Right ventricle myocardium superior (tissue), 1 donor: Measurements from ENCODE around the gene GTF3C1. TPM values are rescaled to one million over a fixed set of nuclear protein-coding genes. Genes with fewer than 3 reads are reported as not detected.
A peak's percentile ranks its signal among the peaks of the same experiment; 100 is the strongest.

ENCODE experiments used
- ATAC-seq: fragments of 200-7000 bp; cut with Tn5 transposase; one replicate; pipeline ENCODE4 v1.9.1; 2020; ENCODE audit warnings: mild to moderate bottlenecking; ENCODE audit not compliant: poor library complexity
- DNase-seq: peaks from one replicate; pipeline ENCODE4 v3.0.0-alpha.2; 2020
- intact Hi-C: fragments of 100-400 bp; cut with DNase I; formaldehyde crosslinking; loops from one replicate; pipeline ENCODE4 v1.11.2; 2022
- total RNA-seq: library from RNA; stranded (reverse); fragmentation: NEBNext Ultra II Directional; extraction: Animal tissue kit (Norgen Biotek cat#: 25700); gene quantifications from one replicate; pipeline ENCODE4 v1.2.1, GENCODE V29; 2021
- donor health status: DM: no; HTN: yes; CAD: no; lungs with severe emphysema.

The GTF3C1 gene
- total RNA-seq, 1 donor from 2014 or later = 45.2 TPM

DNA sequence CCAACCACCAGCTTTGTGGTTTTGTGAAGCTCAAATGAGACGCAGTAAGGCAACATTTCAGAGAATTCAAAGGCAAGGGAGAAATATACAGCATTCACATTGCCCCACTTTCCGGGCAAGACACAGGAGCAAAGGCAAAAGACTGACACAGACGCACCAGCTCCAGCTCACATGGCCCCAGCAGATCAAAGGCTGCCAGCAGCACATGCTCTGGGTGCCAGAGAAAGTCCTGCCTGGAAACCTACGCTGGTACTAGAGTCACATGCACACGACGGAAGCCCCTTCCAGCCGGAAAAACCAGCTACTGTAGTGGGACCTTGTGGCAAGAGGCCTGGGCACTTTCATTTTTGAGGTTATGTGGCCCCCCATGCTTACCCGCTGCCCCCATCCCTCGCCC is 50.1 kb downstream of the GTF3C1 start:
- DNase-seq (no peak), ATAC-seq (peak; percentile 86)
- intact Hi-C loops = loop anchor here (10.0 kb wide), 1 partner anchor 55 kb away; the partner anchor contains the start of gene KATNIP

DNA sequence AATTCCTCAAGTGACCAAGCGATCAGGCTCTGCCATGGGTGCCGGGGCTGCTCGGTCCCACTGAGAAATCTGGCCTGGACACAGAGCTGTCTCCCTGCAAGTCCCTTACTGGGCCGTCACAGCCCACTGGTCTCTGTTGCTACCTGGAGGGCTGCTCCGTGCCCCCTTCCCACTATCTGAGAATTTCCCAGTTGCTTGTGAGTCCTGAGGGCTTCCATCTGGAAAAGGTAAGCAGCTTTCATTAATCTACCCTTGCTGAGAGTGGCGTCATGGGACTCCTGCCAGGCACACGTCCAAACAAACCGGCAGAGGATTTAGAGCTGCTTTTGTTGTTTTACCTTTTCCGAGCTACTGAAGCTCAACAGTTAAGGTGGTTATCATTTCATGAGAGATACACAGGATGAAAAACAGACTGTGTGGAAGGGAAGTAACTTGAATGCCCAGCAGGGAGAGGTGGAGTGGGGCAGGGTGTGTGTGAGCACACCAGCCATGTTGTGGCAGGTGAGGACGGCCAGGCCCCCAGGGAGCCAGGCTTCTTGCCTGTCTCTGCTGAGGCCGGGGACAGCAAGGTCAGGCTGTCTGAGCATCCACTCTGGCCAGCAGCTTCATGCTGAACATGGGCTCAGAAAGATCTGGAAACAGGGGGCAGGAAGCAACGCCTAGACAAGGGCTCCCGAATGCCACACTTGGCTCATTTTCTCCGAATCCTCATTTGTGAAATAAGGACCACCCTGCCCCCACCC is 50.6 kb downstream of the GTF3C1 start:
- DNase-seq = no peak

DNA sequence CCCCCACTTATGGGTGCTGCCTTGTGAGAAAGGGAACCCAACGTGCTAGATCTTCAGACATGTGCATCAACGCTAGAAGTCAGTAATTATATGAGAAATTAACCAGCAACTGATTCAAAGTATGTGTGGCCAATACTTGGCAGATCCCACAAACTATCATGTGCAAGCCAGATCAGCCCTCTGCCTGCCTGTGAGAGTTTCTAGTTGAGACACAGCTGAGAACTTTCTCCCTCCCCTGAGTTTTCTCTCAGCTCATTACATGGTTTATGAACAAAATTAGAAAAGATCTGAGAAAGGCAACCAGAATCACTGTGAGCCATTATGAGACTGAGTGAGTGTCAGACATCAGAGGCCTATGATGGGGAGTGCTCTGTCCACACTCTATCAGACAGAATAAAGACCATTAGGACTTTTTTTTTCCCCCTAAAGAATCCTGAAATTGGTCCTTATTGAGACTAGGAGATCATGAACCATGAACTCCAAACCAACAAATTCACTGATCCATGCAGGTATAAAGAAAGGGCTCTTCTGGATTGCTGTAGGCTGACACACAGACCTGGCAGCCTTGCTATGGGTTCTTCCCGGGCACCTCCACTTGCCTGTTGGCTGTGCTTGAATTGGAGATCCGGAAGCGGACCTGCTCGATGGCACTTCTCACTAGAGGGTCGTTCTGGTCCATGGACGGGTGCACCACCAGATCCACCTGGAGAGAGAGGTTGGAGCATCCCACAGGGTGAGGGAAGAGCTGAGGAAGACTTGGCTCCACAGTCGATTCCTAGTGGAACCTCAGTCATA is 51.5 kb downstream of the GTF3C1 start:
- DNase-seq = no peak
- ATAC-seq = no peak
- intact Hi-C loops = loop anchor here (10.0 kb wide), 1 partner anchor 57 kb away; the partner anchor contains the start of gene KATNIP

More for the DNA sequence above, 50.6 kb downstream of the GTF3C1 start:
- intact Hi-C loops = loop anchor here (10.0 kb wide), 1 partner anchor 56 kb away; the partner anchor contains the start of gene KATNIP
- peak; percentile 50 for ATAC-seq

DNA sequence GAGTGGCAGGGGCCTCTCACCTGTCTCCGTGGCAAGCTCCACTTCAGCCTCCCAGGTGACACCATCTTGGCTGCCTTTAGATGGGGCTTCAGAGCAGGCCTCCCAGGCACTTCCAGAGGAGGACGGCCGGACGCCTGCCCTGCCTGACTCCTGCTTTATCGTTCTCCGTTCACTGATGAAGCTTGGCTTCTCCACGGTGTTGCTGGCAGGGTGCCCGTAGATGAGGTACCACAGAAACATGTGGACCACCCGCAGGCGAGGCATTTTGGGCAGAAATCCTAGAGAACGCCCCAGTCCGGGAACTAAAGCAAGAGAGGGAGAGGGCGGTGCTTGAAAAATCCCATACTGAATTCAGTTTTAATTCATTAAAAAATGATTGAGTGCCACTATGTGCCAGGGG is 54.5 kb downstream of the GTF3C1 start:
- peak; percentile 60 for DNase-seq

DNA sequence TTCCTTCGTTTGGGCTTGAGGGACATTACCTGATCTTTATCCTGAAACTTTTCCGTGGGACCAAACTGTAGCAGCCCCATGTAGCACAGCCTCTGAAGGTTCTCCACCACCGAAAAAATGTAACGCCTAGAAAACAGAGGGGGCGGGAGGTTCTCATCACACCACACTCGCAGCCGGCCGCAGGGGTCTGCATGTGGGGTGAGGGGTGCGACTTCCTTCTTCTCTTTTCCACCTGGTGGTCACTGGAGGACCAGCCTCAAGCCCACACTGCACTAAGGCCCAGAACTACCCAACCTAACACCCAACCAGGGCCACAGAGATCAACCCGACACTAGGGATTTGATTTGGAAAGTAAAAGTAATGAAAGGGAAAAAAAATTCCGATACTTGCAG is 57.1 kb downstream of the GTF3C1 start:
- intact Hi-C loops = loop anchor here (10.0 kb wide), 1 partner anchor 62 kb away; the partner anchor contains the start of gene KATNIP
- ATAC-seq (no peak), DNase-seq (no peak)

More for the DNA sequence above, 54.5 kb downstream of the GTF3C1 start:
- no peak for ATAC-seq
- intact Hi-C loops = loop anchor here (10.0 kb wide), 1 partner anchor 60 kb away; the partner anchor contains the start of gene KATNIP

DNA sequence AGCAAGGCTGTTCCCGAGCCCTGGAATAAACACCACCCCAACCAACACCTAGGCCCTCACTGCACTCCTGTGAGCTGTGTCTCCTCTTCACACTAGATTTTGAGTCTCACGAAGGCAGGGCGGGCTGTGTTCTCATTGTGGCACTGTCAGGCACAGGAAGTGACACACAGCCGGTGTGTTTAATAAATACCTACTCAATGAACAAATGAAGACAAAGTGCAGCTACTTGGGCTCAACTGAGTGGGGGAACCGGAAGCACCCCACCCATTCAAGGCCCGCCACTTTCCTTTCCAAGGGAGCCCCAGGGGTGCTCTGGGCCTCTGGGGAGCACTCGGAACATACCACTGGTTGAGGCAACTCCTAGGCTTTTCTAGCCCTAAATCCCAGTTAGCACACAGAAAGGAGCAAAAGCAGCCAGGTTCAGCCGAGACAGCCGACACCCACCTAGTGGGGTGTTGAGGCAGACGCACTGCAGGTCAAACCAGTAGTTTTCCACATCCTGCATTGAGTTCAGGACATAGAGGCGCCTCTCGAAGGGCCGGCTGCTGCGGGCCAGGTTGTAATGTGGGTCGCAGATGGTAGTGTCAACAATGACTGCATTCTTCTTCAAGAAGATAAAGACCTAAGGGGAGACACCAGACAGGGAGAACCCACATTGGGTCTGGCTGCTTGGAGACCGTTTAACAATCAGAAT is 57.7 kb downstream of the GTF3C1 start:
- ATAC-seq = no peak
- DNase-seq = no peak
- intact Hi-C loops = loop anchor here (10.0 kb wide), 1 partner anchor 63 kb away; the partner anchor contains the start of gene KATNIP

DNA sequence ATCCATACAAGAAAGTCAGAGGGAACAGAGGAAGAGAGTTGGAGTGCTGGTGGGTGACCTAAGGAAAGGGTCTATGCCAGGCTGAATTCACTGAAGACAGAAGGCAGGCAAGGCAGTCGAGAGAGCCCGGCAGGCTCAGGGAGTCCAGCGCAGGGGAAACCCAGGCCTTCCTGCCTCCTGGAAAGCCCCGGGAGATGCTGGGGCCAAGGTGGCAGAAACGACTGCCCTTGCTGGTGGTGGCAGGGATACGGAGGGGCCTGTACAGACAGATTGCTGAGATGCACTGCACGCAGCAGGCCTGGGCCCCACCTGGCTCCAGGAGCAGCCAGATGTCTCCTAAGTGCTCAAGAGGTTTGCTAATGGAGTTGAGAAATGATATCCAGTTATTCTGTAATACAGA is 59.8 kb downstream of the GTF3C1 start:
- intact Hi-C loops = loop anchor here (10.0 kb wide), 1 partner anchor 65 kb away; the partner anchor contains the start of gene KATNIP
- no peak for ATAC-seq

DNA sequence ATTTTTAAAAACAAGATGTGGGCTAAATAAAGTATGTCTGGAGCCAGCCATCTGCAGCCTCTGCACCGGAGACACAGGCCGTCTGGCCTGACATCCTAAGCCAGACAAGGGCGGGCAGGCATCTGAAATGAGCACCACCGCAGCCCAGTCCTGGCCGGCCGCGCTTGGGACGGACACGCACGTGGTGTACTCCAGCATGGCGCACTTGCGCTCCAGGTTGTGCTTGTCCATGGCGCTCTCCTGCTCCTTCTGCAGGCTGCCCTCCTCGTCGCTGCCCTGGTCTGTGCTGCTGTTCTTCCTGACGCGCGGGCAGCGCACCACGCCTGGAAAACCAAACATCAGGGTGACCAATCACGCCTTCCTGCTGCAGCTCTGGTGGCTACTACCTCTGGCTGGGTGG is 60.3 kb downstream of the GTF3C1 start:
- no peak for ATAC-seq
- no peak for DNase-seq
- intact Hi-C loops = no loop called here

More for the DNA sequence above, 59.8 kb downstream of the GTF3C1 start:
- DNase-seq = no peak

DNA sequence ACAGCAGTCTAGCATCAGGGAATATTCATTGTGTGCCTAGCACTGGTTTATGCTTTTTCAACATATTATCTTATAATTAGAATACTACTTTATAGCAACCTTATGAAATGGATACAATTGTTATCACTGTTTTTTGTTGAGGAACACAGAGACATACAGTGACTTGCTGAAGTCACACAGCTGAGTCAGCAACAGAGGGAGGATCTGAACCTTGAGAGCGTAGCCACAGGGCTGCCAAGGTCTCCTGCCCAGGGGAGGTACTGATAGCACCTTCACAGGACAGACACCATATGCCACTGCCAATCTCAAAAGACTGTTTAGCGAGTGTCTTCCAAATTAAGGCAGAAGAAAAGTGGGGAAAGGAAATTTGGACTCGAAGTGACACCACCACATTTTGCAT is 63.0 kb downstream of the GTF3C1 start:
- no peak for ATAC-seq
- DNase-seq = no peak
- intact Hi-C loops = no loop called here

DNA sequence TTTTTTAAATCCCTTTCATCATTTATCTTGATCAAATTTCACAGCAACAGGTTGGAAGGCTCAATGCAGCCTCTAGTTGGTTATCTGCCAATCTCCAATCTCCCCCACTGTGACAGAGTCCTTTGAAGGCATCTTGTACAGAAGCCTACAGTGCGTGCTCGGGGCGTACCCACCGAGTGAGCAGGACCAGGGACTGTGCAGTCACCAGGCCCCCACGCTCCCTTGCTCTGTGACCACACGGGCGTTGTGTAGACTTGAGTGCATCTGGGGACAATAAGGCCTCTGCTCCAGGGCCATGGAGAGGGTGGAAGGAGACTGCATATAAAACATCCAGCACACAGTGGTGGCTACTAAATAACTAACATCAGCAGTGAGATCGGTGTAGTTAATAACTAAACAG is 63.4 kb downstream of the GTF3C1 start:
- intact Hi-C loops = no loop called here
- ATAC-seq (no peak), DNase-seq (no peak)

DNA sequence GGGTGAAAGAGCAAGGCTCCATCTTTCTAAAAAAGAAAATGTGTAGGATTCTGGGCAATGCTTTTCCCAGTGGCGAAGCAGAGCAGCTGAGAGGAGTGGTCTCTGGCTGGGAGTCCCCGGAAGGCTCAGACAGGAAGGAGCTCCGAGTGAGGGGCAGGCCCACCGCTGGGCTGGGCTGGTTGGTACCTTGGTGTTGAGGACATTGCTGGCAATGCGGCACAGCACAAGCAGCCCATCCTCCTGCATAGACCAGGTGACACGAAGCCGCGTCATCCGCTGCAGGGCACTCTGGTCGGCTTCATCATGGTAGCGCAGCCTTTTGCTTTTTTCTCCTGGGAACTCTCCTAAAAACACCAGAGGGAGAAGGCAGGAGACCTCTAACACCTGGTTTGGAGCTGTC is 63.9 kb downstream of the GTF3C1 start:
- DNase-seq (no peak), ATAC-seq (no peak)
- intact Hi-C loops = no loop called here

DNA sequence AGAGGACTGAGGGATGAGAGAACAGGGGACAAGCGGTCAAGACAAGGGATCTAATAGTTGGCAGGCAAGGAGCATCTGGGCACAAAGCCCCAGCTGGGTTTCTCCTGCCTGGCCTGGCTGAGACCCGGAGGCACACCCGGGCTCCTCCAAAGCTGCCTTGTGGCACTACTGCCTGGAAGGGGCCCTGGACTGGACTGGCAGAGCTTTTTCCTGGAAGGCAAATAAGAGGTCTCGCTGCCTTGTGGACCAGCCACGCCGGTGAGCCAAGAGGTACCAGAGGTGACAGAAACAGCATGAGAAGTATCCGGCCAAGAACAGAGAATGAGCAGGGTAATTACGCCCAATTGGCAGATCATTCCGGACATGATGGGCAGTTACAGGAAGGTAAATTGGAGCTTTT is 64.6 kb downstream of the GTF3C1 start:
- ATAC-seq (no peak), DNase-seq (no peak)
- intact Hi-C loops = no loop called here

DNA sequence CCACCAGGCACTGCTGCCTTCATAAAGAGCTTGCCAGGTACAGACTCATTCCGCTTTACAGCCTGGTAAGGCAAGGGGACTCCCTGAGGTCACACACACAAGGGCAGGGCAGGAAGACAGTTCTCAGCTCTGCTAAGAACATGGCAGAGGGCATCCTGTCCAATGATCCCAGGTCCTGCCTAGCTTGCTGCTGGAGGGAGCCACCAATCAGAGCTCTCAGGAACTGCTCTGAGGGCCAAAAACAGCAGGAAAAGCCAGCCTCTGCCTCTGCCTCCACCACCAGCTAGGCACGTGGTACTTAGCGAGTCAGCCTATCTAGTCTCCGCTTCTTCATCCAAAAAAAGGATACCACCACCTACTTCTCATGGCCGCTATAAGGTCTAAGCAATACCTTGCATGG is 66.1 kb downstream of the GTF3C1 start:
- intact Hi-C loops = no loop called here
- ATAC-seq = no peak
- no peak for DNase-seq

DNA sequence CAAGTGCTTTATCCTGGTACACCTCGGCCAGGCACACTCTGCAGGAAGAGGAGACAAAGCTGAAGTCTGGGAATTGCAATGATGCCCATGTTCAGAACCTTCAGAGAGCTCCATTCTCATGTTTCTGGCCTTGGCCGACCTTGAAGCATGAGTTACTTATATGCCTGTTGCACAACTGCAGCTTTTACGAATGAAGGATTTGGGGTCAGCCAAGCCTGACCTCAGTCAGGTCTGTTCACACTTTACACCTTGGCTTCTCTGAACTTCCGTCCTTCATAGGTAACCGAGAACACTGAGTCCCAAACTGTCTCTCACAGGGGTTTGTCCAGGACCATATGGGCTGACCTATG is 66.7 kb downstream of the GTF3C1 start:
- DNase-seq (no peak), ATAC-seq (no peak)
- intact Hi-C loops = no loop called here

DNA sequence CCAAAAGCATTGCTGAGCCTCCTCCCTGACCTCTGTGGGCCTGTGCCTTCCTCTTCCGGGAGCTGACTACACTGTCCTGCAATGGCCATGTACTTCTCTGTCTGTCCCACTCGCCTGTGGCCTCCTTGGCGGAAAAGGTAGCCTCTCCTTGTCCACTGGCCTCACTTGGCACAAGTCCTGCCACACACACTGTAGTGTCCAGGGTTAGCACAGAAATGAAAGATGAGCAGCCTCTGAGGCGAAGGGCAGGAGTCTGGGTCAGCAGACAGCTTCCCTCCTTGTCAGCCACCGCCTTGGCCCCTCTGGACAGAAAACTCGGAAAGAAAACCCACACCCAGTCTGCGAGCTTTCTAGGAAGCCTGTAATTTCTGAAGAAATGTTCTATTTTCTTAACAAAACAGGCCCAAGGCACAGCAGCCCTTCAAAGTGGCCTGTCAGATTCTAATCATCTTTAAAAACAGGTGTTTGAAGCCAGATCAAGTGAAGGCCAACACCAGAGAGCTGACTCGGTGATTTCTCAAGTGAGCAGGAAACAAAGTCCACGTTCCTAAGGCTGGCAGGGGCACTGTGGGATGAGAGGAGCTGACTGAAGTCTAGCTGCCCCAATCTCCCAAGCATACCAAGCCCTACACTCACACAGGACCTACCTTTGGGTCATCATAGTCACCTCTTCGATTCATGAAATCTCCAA is 67.2 kb downstream of the GTF3C1 start:
- intact Hi-C loops = no loop called here
- no peak for DNase-seq
- no peak for ATAC-seq

DNA sequence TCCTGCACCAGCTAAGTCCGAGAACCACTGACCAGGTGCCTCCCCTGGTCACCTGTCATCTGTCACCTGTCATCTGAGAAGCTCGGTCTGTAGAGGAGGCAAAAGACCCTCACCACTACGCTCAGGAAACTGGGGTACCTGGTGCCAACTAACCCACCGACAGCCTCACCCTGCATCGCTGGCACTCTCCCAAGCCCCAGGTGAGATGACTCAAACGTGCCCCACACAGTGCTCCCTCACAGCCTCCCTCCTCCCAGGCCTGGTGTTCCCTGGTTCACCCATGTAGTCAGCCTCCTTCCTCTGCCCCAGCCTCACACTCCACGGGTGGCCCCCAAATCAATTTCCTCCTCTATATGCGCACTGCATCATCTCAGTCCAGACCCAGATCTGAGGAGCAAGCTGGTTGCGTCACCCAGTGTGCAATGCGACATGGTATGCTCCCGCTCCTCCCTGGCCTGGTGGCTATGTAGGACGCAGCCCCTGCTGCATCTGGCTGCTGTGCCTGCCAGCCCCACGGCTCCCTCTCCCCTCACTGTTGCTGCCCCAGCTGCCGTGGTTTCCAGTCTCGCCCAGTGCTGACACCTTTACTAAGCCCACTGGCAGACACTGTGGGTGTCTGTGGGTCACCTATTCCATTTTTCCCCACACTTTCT is 68.3 kb downstream of the GTF3C1 start:
- DNase-seq = no peak
- intact Hi-C loops = no loop called here
- ATAC-seq = no peak

DNA sequence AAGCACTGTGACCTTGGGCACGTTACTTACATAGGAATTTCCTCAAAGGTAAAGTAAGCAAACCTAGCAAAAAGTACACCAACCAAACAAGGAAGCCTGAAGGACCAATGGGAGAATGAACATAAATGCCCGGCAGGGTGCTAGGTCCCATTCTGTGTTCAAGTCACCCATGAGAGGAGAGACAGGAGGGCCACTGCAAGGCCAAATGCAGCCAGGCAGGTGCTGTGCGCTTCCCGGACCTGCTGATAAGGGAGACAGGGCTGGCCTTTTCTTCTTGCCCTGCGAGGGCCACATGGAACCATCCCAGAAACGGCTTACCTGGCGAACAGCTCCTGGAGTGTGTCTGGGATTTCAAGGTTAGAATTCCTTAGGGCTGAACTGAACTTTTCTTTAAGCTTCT is 69.0 kb downstream of the GTF3C1 start:
- ATAC-seq (no peak), DNase-seq (no peak)
- intact Hi-C loops = no loop called here

DNA sequence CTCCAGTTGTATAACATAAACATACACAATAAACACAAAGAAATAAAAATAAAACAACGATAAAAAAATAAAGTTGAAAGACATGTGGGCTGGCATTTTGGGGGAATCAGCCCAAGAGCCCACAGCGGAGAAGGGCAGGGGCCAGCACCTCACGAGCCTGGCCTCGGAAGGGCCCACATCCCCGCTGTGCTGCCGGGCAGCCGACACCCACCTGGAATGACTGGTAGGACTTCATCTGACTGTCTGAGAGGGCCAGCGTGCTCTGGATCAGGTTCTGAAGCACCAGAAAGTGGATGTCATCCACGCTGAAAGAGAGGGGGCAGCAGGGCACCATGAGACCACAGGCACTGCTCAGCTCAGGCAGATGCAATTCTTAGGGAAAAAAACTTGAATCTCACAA is 73.5 kb downstream of the GTF3C1 start:
- no peak for DNase-seq
- ATAC-seq = no peak
- intact Hi-C loops = no loop called here
